Measurements from ENCODE around the gene CACNA2D3. TPM values are rescaled to one million over a fixed set of nuclear protein-coding genes. Genes with fewer than 3 reads are reported as not detected.

The CACNA2D3 gene
- total RNA-seq, 4 donors from 2014 or later: 0.55 to 3.4 (median 1.6) TPM

- H3K4me3 ChIP-seq: no peak overlapping the region
- in situ Hi-C loops (cut with MboI; ENCODE audit: low pct_ligation_motif_present in 1 of 4, low pct_unique_long_range_greater_than_20kb in 1 of 4, low sequenced_read_pairs in 3 of 4): no loop called here
- TF ChIP-seq EP300 (IDR thresholded peaks at IDR 0.05; ENCODE audit: low read depth): no peak
- no peak overlapping the region for H3K27ac ChIP-seq
- no peak for DNase-seq
- no peaks in the 10 kb centered on the region for H3K36me3 ChIP-seq
- no peaks in the 10 kb centered on the region for H3K9me3 ChIP-seq
- H3K27me3 ChIP-seq: no peaks in the 10 kb centered on the region
- intact Hi-C loops (cut with DNase I; ENCODE audit: low total_unique reads): no loop called here
- H3K4me1 ChIP-seq: no peaks in the 10 kb centered on the region
- 88 to 100% methylated on average over 2 of the region's 2 CpGs for WGBS, 2 donors (ENCODE audit: low coverage in 1 of 2)
Observed at GRCh38 chr3:54685213-54685612, 562.9 kb downstream of the CACNA2D3 start.

DNA sequence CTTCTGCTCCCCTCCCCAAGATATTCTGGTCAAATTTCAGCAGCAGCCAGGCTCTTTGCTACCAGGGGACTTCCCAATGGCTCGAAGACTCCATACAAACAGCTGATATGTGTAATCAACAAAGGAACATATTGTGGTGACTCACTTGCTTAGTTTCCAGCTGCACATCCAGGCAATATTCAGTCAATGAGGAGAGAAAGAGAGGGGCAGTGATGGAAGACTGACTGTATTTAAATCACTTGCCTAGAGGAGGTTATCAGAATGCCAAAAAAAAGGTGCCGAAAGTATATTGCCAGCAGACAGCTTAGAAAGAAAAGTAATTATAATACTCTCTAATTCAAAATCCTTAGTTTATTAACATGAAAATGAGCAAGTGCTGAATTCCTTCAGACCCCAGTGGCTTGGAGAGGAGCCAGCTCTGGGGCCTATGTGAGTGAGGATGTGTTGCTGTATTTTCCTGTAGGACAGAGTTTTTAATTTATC is 569.0 kb downstream of the CACNA2D3 start:
- in situ Hi-C loops (cut with MboI; ENCODE audit: low pct_ligation_motif_present in 1 of 4, low pct_unique_long_range_greater_than_20kb in 1 of 4, low sequenced_read_pairs in 3 of 4): no loop called here
- Histone ChIP-seq H3K4me1 (no peaks in the 10 kb centered on the region), H3K27me3 (no peaks in the 10 kb centered on the region), H3K36me3 (no peaks in the 10 kb centered on the region), H3K27ac (no peak overlapping the region), H3K9me3 (no peaks in the 10 kb centered on the region), H3K4me3 (no peak overlapping the region)
- WGBS, 2 donors (ENCODE audit: low coverage in 1 of 2): 60 to 64% methylated on average over 2 of the region's 2 CpGs
- TF ChIP-seq POLR2AphosphoS5 (IDR thresholded peaks at IDR 0.05): no peak
- TF ChIP-seq, protein P1, sequence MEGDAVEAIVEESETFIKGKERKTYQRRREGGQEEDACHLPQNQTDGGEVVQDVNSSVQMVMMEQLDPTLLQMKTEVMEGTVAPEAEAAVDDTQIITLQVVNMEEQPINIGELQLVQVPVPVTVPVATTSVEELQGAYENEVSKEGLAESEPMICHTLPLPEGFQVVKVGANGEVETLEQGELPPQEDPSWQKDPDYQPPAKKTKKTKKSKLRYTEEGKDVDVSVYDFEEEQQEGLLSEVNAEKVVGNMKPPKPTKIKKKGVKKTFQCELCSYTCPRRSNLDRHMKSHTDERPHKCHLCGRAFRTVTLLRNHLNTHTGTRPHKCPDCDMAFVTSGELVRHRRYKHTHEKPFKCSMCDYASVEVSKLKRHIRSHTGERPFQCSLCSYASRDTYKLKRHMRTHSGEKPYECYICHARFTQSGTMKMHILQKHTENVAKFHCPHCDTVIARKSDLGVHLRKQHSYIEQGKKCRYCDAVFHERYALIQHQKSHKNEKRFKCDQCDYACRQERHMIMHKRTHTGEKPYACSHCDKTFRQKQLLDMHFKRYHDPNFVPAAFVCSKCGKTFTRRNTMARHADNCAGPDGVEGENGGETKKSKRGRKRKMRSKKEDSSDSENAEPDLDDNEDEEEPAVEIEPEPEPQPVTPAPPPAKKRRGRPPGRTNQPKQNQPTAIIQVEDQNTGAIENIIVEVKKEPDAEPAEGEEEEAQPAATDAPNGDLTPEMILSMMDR (IDR thresholded peaks at IDR 0.05): no peak
- no peak for TF ChIP-seq EP300 (IDR thresholded peaks at IDR 0.05; ENCODE audit: low read depth)
- TF ChIP-seq POLR2A (IDR thresholded peaks at IDR 0.05): no peak
- no peak for DNase-seq
- intact Hi-C loops (cut with DNase I; ENCODE audit: low total_unique reads): no loop called here

DNA sequence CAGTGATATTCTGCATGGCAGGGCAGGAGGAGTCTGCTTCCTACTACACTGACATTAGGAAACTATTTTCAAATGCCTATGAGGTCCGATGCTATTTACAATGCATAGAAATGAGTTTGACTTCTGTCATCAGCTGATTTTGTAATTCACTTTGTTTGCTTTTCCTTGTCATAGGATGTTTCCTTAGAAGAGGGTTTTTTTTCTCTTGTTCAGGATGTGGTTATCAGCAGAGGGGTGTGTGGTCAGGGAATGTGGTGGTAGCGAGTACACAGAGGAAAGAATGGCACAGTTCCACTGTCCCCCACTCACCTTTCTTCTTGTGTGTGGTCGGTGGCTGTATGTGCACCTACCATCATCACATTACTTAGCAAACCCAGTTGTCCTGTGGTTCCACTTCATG is 574.0 kb downstream of the CACNA2D3 start:
- no peak overlapping the region for H3K27ac ChIP-seq
- H3K9me3 ChIP-seq: no peaks in the 10 kb centered on the region
- intact Hi-C loops (cut with DNase I; ENCODE audit: low total_unique reads) (no loop called here), in situ Hi-C loops (cut with MboI; ENCODE audit: low pct_ligation_motif_present in 1 of 4, low pct_unique_long_range_greater_than_20kb in 1 of 4, low sequenced_read_pairs in 3 of 4) (no loop called here)
- 38 to 50% methylated on average over 1 to 3 of the region's 3 CpGs for WGBS, 2 donors (ENCODE audit: low coverage in 1 of 2)
- H3K4me1 ChIP-seq: no peaks in the 10 kb centered on the region
- H3K4me3 ChIP-seq: no peak overlapping the region
- H3K27me3 ChIP-seq: no peaks in the 10 kb centered on the region
- no peak for DNase-seq
- H3K36me3 ChIP-seq: no peaks in the 10 kb centered on the region
- TF ChIP-seq, protein P1 (IDR thresholded peaks at IDR 0.05): no peak
- TF ChIP-seq EP300 (IDR thresholded peaks at IDR 0.05; ENCODE audit: low read depth) (no peak), POLR2A (IDR thresholded peaks at IDR 0.05) (no peak), POLR2AphosphoS5 (IDR thresholded peaks at IDR 0.05) (no peak)

GRCh38 chr3:54698054-54698453 is 575.7 kb downstream of the CACNA2D3 start:
- WGBS, 2 donors (ENCODE audit: low coverage in 1 of 2): 78 to 88% methylated on average over 1 of the region's 1 CpG
- TF ChIP-seq POLR2AphosphoS5 (IDR thresholded peaks at IDR 0.05) (no peak), POLR2A (IDR thresholded peaks at IDR 0.05) (no peak), EP300 (IDR thresholded peaks at IDR 0.05; ENCODE audit: low read depth) (no peak)
- TF ChIP-seq, protein P1 (IDR thresholded peaks at IDR 0.05): no peak

DNA sequence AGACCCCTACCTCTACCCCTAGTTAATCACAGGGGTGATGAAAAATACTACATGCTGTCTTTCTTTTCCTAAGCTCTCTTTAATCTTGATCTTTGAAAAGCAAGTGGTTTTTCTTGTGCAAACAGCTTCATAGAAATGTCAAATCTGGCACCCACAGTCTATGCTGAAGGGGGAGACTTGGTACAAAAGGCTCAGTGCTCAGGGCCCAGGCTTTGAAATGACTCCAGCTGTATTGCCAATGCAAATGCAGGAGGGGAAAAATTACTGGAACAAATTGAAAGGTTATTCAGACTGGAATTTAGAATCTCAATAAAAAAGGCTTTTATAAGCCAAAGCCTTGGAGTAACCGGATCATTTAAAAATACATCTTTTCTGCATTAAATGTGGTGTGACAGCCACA is 581.6 kb downstream of the CACNA2D3 start:
- no peak overlapping the region for H3K4me3 ChIP-seq
- H3K27ac ChIP-seq: no peak overlapping the region
- no peaks in the 10 kb centered on the region for H3K36me3 ChIP-seq
- TF ChIP-seq POLR2A (IDR thresholded peaks at IDR 0.05) (no peak), EP300 (IDR thresholded peaks at IDR 0.05; ENCODE audit: low read depth) (no peak)
- WGBS, 2 donors (ENCODE audit: low coverage in 1 of 2): 63 to 64% methylated on average over 1 of the region's 1 CpG
- in situ Hi-C loops (cut with MboI; ENCODE audit: low pct_ligation_motif_present in 1 of 4, low pct_unique_long_range_greater_than_20kb in 1 of 4, low sequenced_read_pairs in 3 of 4): no loop called here
- no peaks in the 10 kb centered on the region for H3K4me1 ChIP-seq
- DNase-seq: no peak
- H3K27me3 ChIP-seq: no peaks in the 10 kb centered on the region
- intact Hi-C loops (cut with DNase I; ENCODE audit: low total_unique reads): no loop called here
- H3K9me3 ChIP-seq: no peaks in the 10 kb centered on the region

More at GRCh38 chr3:54698054-54698453, 575.7 kb downstream of the CACNA2D3 start:
- intact Hi-C loops (cut with DNase I; ENCODE audit: low total_unique reads) (no loop called here), in situ Hi-C loops (cut with MboI; ENCODE audit: low pct_ligation_motif_present in 1 of 4, low pct_unique_long_range_greater_than_20kb in 1 of 4, low sequenced_read_pairs in 3 of 4) (no loop called here)
- no peaks in the 10 kb centered on the region for H3K36me3 ChIP-seq
- no peaks in the 10 kb centered on the region for H3K27me3 ChIP-seq
- H3K4me3 ChIP-seq: no peak overlapping the region
- H3K4me1 ChIP-seq: no peaks in the 10 kb centered on the region
- H3K27ac ChIP-seq: no peak overlapping the region
- DNase-seq: no peak
- H3K9me3 ChIP-seq: no peaks in the 10 kb centered on the region

All from transverse colon (tissue), 4 donors.